Fibroblast of lung (primary cell): ENCODE results near the gene PRKAR1A. TPM values are rescaled to one million over a fixed set of nuclear protein-coding genes. Genes with fewer than 3 reads are reported as not detected.

ENCODE experiments used
- DNase-seq, 2 donors: peaks; one replicate each; pipeline versions ENCODE4 v3.0.0 to v3.0.0-alpha.2; 2010; ENCODE audit warnings: low read depth in 2 of 2
- H2AFZ ChIP-seq: 2 replicates; pipeline ENCODE4 v1.5.1; 2012; ENCODE audit warnings: low read length, control low read depth, inconsistent platforms
- H3K27ac ChIP-seq: 2 replicates; pipeline ENCODE4 v1.5.1; 2011; ENCODE audit warnings: low read length, control low read depth; ENCODE audit not compliant: insufficient read depth
- H3K27me3 ChIP-seq: 2 replicates; pipeline ENCODE4 v1.5.1; 2011; ENCODE audit warnings: mild to moderate bottlenecking, low read length; ENCODE audit not compliant: control insufficient read depth, insufficient read depth
- H3K36me3 ChIP-seq: 2 replicates; pipeline ENCODE4 v1.5.1; 2011; ENCODE audit warnings: low read length; ENCODE audit not compliant: control insufficient read depth, insufficient read depth
- H3K4me1 ChIP-seq: 2 replicates; pipeline ENCODE4 v1.5.1; 2011; ENCODE audit warnings: low read length; ENCODE audit not compliant: control insufficient read depth, insufficient read depth; ENCODE audit errors: extremely low read depth
- H3K4me2 ChIP-seq: 2 replicates; pipeline ENCODE4 v1.5.1; 2011; ENCODE audit warnings: low read length, control low read depth; ENCODE audit not compliant: insufficient read depth; ENCODE audit errors: extremely low read depth
- H3K4me3 ChIP-seq, 4 experiments: fragments of 200-600 bp in 1 of 4; sonication (generic) in 1 of 4; replicated peaks in 1 of 4; 2 replicates each; pipeline ENCODE4 v1.5.1; 2011 to 2016; ENCODE audit warnings: low read length in 4 of 4, low read depth in 3 of 4, mild to moderate bottlenecking in 3 of 4, control low read depth in 2 of 4, inconsistent platforms in 1 of 4, mixed read lengths in 1 of 4; ENCODE audit not compliant: insufficient read depth in 1 of 4; ENCODE audit errors: control extremely low read depth in 1 of 4
- H3K79me2 ChIP-seq: 2 replicates; pipeline ENCODE4 v1.5.1; 2012; ENCODE audit warnings: mild to moderate bottlenecking, low read length, inconsistent platforms; ENCODE audit not compliant: control insufficient read depth, insufficient read depth
- H3K9ac ChIP-seq: 2 replicates; pipeline ENCODE4 v1.5.1; 2011; ENCODE audit warnings: mild to moderate bottlenecking, low read length, control low read depth; ENCODE audit not compliant: insufficient read depth
- H3K9me3 ChIP-seq: 2 replicates; pipeline ENCODE4 v1.5.1; 2012; ENCODE audit warnings: low read depth, low read length; ENCODE audit not compliant: control insufficient read depth, insufficient read depth
- H4K20me1 ChIP-seq: 2 replicates; pipeline ENCODE4 v1.5.1; 2011; ENCODE audit warnings: low read length; ENCODE audit not compliant: control insufficient read depth, insufficient read depth; ENCODE audit errors: extremely low read depth
- CTCF ChIP-seq, 2 donors: IDR thresholded peaks in 1 of 2; conservative IDR thresholded peaks in 1 of 2; 1 replicate in 1 of 2; 2 replicates in 1 of 2; pipeline ENCODE4 v1.5.1; 2011 to 2012; ENCODE audit warnings: low read length in 2 of 2, control low read depth in 1 of 2, inconsistent platforms in 1 of 2, low read depth in 1 of 2, mild to moderate bottlenecking in 1 of 2
- EZH2 ChIP-seq: IDR thresholded peaks from 2 replicates; pipeline ENCODE4 v1.5.1; 2012; ENCODE audit warnings: low read length, control low read depth, mild to moderate bottlenecking; ENCODE audit errors: missing control alignments
- polyA plus RNA-seq, 2 donors: library from polyadenylated mRNA; depleted of rRNA in 1 of 2; stranded (reverse) in 1 of 2; unstranded in 1 of 2; fragments of >200 nt; gene quantifications; 2 replicates each; pipeline ENCODE4 v1.2.1, GENCODE V29; 2011 to 2012; ENCODE audit warnings: missing spikeins in 1 of 2
- total RNA-seq: library from RNA; depleted of rRNA; stranded (reverse); fragments of >200 nt; gene quantifications from 2 replicates; pipeline ENCODE4 v1.2.1, GENCODE V29; 2014

PRKAR1A gene
- total and polyA plus RNA-seq, 2 donors (not counting 1 experiment from before 2014, with no cell fraction given), result 285 to 290 TPM

DNA sequence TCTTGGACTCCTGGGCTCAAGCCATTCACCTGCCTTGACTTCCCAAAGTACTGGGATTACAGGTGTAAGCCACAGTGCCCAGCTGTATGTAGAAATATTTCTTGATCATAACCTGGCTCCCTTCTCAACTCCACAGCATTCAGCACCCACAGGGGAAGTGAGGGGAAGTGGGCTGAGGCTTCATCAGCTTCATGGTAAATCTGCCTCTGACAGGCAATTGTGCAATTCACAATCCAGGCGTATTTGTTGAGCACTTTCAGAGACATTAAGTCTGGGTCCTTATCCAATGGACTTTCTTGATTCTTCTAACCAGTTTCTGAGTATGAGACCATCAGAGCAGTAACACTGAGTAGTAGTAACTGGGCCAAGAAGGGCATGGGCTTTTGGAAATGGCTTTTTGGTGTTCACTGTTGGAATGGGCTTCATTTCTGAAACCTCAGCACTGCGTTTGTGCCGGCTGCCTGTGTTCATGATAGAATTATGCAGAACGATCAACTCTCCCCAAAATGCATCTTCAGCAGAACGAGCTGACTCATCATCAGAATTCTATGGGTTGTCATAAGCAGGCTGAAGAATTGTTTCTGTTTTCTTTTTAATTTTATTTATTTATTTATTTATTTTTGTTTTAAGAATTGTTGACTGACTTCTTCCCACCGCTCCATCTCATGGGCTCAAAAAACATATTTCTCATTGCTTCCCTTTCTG is 60.1 kb downstream of the PRKAR1A start:
- no peak for TF ChIP-seq CTCF (conservative IDR thresholded peaks at IDR 0.05 in 1 of 2, IDR thresholded peaks at IDR 0.05 in 1 of 2; ENCODE audit: low read depth in 1 of 2, low read length in 2 of 2)
- TF ChIP-seq EZH2, result no peak
- no peak overlapping the region for H2AFZ ChIP-seq
- H3K4me1 ChIP-seq, result peaks cover 3% of the 10 kb centered on the region
- H3K27ac ChIP-seq, result no peak overlapping the region
- peak in 1 of 2 donors; percentile 35 for DNase-seq
- H4K20me1 ChIP-seq, result no peaks in the 10 kb centered on the region
- no peaks in the 10 kb centered on the region for H3K27me3 ChIP-seq
- no peak overlapping the region for H3K4me3 ChIP-seq
- no peaks in the 10 kb centered on the region for H3K79me2 ChIP-seq
- no peak overlapping the region for H3K9ac ChIP-seq
- H3K36me3 ChIP-seq, result no peaks in the 10 kb centered on the region
- H3K9me3 ChIP-seq, result no peaks in the 10 kb centered on the region
- H3K4me2 ChIP-seq, result no peak overlapping the region

GRCh38 chr17:68573338-68573737 is 61.1 kb downstream of the PRKAR1A start:
- no peak for DNase-seq
- H3K4me3 ChIP-seq, result no peak overlapping the region
- no peaks in the 10 kb centered on the region for H3K79me2 ChIP-seq
- TF ChIP-seq EZH2 (no peak), CTCF (conservative IDR thresholded peaks at IDR 0.05 in 1 of 2, IDR thresholded peaks at IDR 0.05 in 1 of 2; ENCODE audit: low read depth in 1 of 2, low read length in 2 of 2) (no peak)
- H3K36me3 ChIP-seq, result no peaks in the 10 kb centered on the region
- no peak overlapping the region for H3K9ac ChIP-seq
- H2AFZ ChIP-seq, result no peak overlapping the region
- H3K4me2 ChIP-seq, result no peak overlapping the region
- peaks cover 3% of the 10 kb centered on the region for H3K4me1 ChIP-seq
- no peak overlapping the region for H3K27ac ChIP-seq
- H3K9me3 ChIP-seq, result no peaks in the 10 kb centered on the region
- H3K27me3 ChIP-seq, result no peaks in the 10 kb centered on the region
- no peaks in the 10 kb centered on the region for H4K20me1 ChIP-seq

- Histone ChIP-seq H3K79me2 (no peaks in the 10 kb centered on the region), H3K27ac (peak overlapping the region; percentile 14), H3K4me3 (no peak overlapping the region), H2AFZ (no peak overlapping the region), H3K9ac (no peak overlapping the region), H3K27me3 (no peaks in the 10 kb centered on the region), H3K9me3 (no peaks in the 10 kb centered on the region), H3K4me2 (no peak overlapping the region), H3K4me1 (peaks cover 3% of the 10 kb centered on the region), H4K20me1 (no peaks in the 10 kb centered on the region), H3K36me3 (no peaks in the 10 kb centered on the region)
- TF ChIP-seq CTCF (conservative IDR thresholded peaks at IDR 0.05 in 1 of 2, IDR thresholded peaks at IDR 0.05 in 1 of 2; ENCODE audit: low read depth in 1 of 2, low read length in 2 of 2), result no peak
- no peak for TF ChIP-seq EZH2
- no peak for DNase-seq
Measured at GRCh38 chr17:68576137-68576536, 63.9 kb downstream of the PRKAR1A start.
